CD8-positive, alpha-beta memory T cell (primary cell): Measurements from ENCODE around the gene PRDM16. TPM values are rescaled to one million over a fixed set of nuclear protein-coding genes. Genes with fewer than 3 reads are reported as not detected.
A peak's percentile ranks its signal among the peaks of the same experiment; 100 is the strongest.

ENCODE experiments used
- CTCF ChIA-PET: fragments of 350-600 bp; sonication (Branson Sonifier 250); formaldehyde crosslinking; loops from one replicate; lab custom pipeline; 2021; ENCODE audit warnings: antibody characterized with exemption; lab: Charles Lee
- POLR2A ChIA-PET: fragments of 350-600 bp; sonication (Branson Sonifier 250); formaldehyde crosslinking; loops from one replicate; lab custom pipeline; 2021; ENCODE audit warnings: antibody characterized with exemption; lab: Charles Lee
- DNase-seq, 5 donors: peaks; one replicate each; pipeline versions ENCODE4 v3.0.0 to v3.0.0-alpha.2; 2020 to 2022; ENCODE audit warnings: mixed read lengths in 1 of 5
- H3K27ac ChIP-seq: one replicate; pipeline ENCODE4 v1.7.0; 2013; ENCODE audit warnings: low read depth, mild to moderate bottlenecking, low read length, moderate library complexity
- H3K27me3 ChIP-seq: 2 replicates; pipeline ENCODE4 v1.7.0; 2013; ENCODE audit warnings: low read length, mild to moderate bottlenecking; ENCODE audit not compliant: insufficient read depth, poor library complexity, severe bottlenecking
- H3K36me3 ChIP-seq: 2 replicates; pipeline ENCODE4 v1.7.0; 2013; ENCODE audit warnings: mild to moderate bottlenecking, low read length, moderate library complexity; ENCODE audit not compliant: insufficient read depth
- H3K4me1 ChIP-seq: 2 replicates; pipeline ENCODE4 v1.7.0; 2013; ENCODE audit warnings: mild to moderate bottlenecking, low read length, moderate library complexity; ENCODE audit not compliant: insufficient read depth
- H3K4me3 ChIP-seq: 2 replicates; pipeline ENCODE4 v1.7.0; 2013; ENCODE audit warnings: mild to moderate bottlenecking, low read length
- H3K9me3 ChIP-seq: 2 replicates; pipeline ENCODE4 v1.7.0; 2013; ENCODE audit warnings: mild to moderate bottlenecking, low read length
- H3K27ac Mint-ChIP-seq, 8 donors: one replicate each; pipeline ENCODE4 v1.8.0; 2020 to 2021; ENCODE audit warnings: mixed read lengths in 8 of 8, mild to moderate bottlenecking in 6 of 8, inconsistent platforms in 3 of 8, moderate library complexity in 3 of 8
- H3K27me3 Mint-ChIP-seq, 2 donors: one replicate each; pipeline ENCODE4 v1.8.0; 2020 to 2021; ENCODE audit warnings: mixed read lengths in 2 of 2, mild to moderate bottlenecking in 1 of 2, moderate library complexity in 1 of 2
- H3K36me3 Mint-ChIP-seq, 3 donors: one replicate each; pipeline ENCODE4 v1.8.0; 2020 to 2021; ENCODE audit warnings: mixed read lengths in 3 of 3, inconsistent platforms in 1 of 3, mild to moderate bottlenecking in 1 of 3
- H3K4me1 Mint-ChIP-seq, 3 donors: one replicate each; pipeline ENCODE4 v1.8.0; 2020 to 2021; ENCODE audit warnings: mixed read lengths in 3 of 3, inconsistent platforms in 1 of 3, mild to moderate bottlenecking in 1 of 3
- H3K4me3 Mint-ChIP-seq, 7 donors: one replicate each; pipeline ENCODE4 v1.8.0; 2020 to 2021; ENCODE audit warnings: mixed read lengths in 7 of 7, mild to moderate bottlenecking in 6 of 7, moderate library complexity in 4 of 7, inconsistent platforms in 2 of 7
- H3K9me3 Mint-ChIP-seq, 5 donors: one replicate each; pipeline ENCODE4 v1.8.0; 2020 to 2022; ENCODE audit warnings: mixed read lengths in 5 of 5, mild to moderate bottlenecking in 3 of 5, moderate library complexity in 2 of 5, inconsistent platforms in 1 of 5
- polyA plus RNA-seq: library from polyadenylated mRNA; unstranded; fragments of 300-500 nt; fragmentation: Illumina TruSeq; gene quantifications from one replicate; pipeline ENCODE4 v1.2.3, GENCODE V29; 2021
- total RNA-seq, 2 experiments: library from RNA; stranded (reverse); gene quantifications; one replicate each; pipeline ENCODE4 v1.2.3, GENCODE V29; 2021

The PRDM16 gene
- total and polyA plus RNA-seq, 3 experiments from 2014 or later = not detected

DNA sequence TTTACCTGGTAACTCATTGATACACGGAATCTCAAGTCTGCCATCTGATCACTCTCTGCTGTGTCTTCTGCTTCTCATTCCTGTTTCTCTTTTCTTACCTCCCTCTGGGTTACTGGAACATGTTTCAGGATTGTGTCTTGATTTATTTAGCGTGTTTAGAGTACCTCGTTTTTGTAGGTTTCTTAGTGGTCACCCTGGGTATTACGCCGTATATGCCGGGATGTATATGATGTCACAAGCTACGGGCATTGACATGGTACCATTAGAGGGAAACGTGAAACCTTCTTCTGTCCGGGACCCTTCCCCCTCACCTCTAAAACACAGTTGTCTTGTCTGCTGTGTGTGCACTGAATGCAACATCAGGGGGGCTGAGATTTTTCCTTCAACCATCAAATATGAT, 45.0 kb upstream of the PRDM16 start:
- no peak overlapping the region for H3K4me3 Mint-ChIP-seq
- Histone ChIP-seq H3K27ac (no peak overlapping the region), H3K4me3 (no peak overlapping the region), H3K9me3 (no peaks in the 10 kb centered on the region), H3K36me3 (no peaks in the 10 kb centered on the region), H3K4me1 (no peaks in the 10 kb centered on the region), H3K27me3 (no peaks in the 10 kb centered on the region)
- no peaks in the 10 kb centered on the region for H3K9me3 Mint-ChIP-seq
- no peaks in the 10 kb centered on the region for H3K4me1 Mint-ChIP-seq
- POLR2A ChIA-PET = no interaction called here
- H3K27me3 Mint-ChIP-seq = no peaks in the 10 kb centered on the region
- no peak overlapping the region for H3K27ac Mint-ChIP-seq
- no peak for DNase-seq
- CTCF ChIA-PET = no interaction called here
- H3K36me3 Mint-ChIP-seq = no peaks in the 10 kb centered on the region

DNA sequence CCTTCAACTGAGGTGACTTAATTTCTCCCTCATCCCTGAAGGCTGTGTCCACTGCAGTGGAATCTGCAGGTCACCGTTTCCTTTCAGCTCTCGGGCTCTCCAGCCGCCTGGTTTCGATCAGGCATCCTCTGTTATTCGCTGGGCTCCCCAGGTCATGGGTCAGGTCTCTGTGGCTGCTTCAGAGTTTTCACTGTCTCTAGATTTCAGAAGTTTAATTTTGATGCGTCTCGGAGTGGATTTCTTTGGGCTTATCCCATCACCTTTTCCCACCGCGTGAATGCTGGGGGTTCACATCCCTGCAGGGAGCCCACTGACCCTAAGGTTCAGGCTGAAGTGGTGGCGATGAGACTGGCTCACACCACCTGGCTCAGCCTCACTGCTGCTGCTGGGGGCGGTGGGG, 44.4 kb upstream of the PRDM16 start:
- Histone ChIP-seq H3K4me1 (no peaks in the 10 kb centered on the region), H3K36me3 (no peaks in the 10 kb centered on the region), H3K27me3 (no peaks in the 10 kb centered on the region), H3K9me3 (no peaks in the 10 kb centered on the region), H3K4me3 (no peak overlapping the region), H3K27ac (no peak overlapping the region)
- ChIA-PET CTCF (no interaction called here), POLR2A (no interaction called here)
- H3K4me1 Mint-ChIP-seq = no peaks in the 10 kb centered on the region
- no peaks in the 10 kb centered on the region for H3K9me3 Mint-ChIP-seq
- no peak overlapping the region for H3K27ac Mint-ChIP-seq
- H3K36me3 Mint-ChIP-seq = no peaks in the 10 kb centered on the region
- no peak for DNase-seq
- no peaks in the 10 kb centered on the region for H3K27me3 Mint-ChIP-seq
- H3K4me3 Mint-ChIP-seq = no peak overlapping the region

DNA sequence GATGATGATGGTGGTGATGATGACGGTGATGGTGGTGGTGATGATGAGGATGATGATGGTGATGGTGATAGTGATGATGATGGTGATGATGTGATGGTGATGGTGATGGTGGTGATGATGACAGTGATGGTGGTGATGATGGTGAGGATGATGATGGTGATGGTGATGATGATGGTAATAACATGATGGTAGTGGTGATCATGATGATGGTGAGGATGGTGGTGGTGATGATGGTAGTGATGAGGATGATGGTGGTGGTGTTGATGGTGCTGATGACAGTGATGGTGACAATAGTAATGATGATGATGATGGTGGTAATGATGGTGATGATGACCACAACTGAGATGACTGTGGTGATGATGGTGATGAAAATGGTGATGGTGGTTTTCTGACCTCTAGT, 42.9 kb upstream of the PRDM16 start:
- H3K27me3 ChIP-seq = no peaks in the 10 kb centered on the region
- H3K27ac ChIP-seq = no peak overlapping the region
- no peaks in the 10 kb centered on the region for H3K9me3 ChIP-seq
- Mint-ChIP-seq H3K27me3 (no peaks in the 10 kb centered on the region), H3K27ac (no peak overlapping the region), H3K36me3 (no peaks in the 10 kb centered on the region), H3K4me1 (no peaks in the 10 kb centered on the region), H3K4me3 (no peak overlapping the region), H3K9me3 (no peaks in the 10 kb centered on the region)
- ChIA-PET POLR2A (no interaction called here), CTCF (no interaction called here)
- H3K4me3 ChIP-seq = no peak overlapping the region
- no peak for DNase-seq
- no peaks in the 10 kb centered on the region for H3K4me1 ChIP-seq
- no peaks in the 10 kb centered on the region for H3K36me3 ChIP-seq

DNA sequence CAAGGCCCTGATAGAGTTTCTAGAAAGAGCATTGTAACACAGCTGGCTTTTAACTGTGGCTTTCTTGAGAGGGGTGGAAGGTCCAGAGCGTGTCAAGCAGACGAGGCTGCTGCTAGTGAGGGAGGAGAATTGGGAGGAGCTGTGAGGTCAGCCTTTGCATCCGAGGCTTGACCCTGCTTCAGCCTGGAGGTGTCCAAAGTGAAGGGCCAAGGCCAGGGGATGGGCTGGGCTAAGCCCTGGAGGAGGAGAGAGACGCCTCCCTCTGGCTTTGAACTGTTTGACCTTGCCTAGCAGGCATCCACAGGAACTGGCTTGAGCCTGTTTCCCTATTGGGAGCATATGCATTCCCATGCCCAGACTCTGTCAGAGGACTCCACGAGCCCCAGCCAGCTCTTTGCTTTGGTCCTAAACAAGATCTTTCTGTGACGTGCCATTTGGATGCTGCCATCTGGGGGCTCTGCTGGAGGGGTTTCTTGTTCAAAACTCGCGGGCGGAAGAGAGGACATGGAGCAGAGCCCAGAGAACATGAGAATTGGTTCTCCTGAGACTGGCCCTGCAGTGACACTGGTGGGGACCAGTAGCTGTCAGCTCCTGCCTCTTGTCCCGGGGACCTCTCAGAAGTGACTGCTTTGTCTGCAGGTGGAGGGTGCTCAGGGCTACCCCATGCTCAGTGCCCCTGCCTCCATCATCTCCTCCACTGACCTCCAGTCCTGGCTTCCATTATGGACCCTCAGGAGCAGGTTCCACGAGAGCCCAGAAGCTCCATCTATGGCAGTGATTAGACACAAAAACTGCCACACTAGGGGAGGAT, 42.2 kb upstream of the PRDM16 start:
- H3K27me3 ChIP-seq = no peaks in the 10 kb centered on the region
- CTCF ChIA-PET = interaction anchor here (1.3 kb wide), 1 partner anchor 14 kb away, joined by 4 read pairs; no protein-coding TSS in a partner anchor
- no peaks in the 10 kb centered on the region for H3K9me3 Mint-ChIP-seq
- H3K4me3 ChIP-seq = no peak overlapping the region
- H3K4me1 Mint-ChIP-seq = no peaks in the 10 kb centered on the region
- H3K9me3 ChIP-seq = no peaks in the 10 kb centered on the region
- no peaks in the 10 kb centered on the region for H3K4me1 ChIP-seq
- H3K36me3 Mint-ChIP-seq = no peaks in the 10 kb centered on the region
- peak in 1 of 5 donors; percentile 37 for DNase-seq
- no peak overlapping the region for H3K4me3 Mint-ChIP-seq
- no peak overlapping the region for H3K27ac Mint-ChIP-seq
- H3K27me3 Mint-ChIP-seq = no peaks in the 10 kb centered on the region
- POLR2A ChIA-PET = no interaction called here
- no peaks in the 10 kb centered on the region for H3K36me3 ChIP-seq
- H3K27ac ChIP-seq = no peak overlapping the region

DNA sequence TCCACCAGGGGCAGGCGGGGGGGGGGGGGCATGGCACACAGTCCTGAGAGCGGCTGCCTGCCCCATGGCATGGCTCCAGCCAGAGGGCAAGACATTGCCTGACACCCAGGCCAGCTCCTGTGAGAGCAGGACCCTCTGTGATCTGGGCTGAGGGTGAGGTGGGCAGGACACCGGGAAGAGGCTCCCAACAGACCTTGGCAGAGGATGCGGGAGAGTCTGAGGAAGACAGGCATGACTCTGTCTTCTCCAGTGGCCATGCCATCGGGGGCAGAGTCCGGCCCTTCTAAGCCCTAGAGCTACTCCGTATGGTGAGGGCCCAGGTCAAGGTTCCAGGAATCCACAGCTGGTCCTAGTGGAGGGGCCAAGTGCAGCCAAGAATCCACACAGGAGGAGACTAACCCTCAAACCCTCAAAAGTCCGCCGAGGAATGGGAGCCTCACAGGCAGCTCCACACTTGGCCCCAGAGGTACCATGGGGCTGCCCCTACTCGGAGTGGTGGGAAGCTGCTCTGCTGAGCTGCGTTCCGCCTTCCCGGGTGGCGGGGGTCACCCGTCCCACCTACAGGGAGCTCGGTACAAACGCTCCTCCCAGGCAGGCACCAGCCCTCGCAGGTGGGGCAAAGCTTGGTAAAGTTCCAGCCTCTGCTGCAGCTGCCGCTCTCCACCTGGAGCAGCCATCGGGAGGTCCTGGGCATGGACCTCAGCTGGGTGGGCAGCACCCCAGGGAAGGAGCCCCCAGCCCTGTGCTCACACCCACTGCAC, 41.2 kb upstream of the PRDM16 start:
- Histone ChIP-seq H3K4me3 (no peak overlapping the region), H3K27ac (no peak overlapping the region), H3K9me3 (no peaks in the 10 kb centered on the region), H3K36me3 (no peaks in the 10 kb centered on the region), H3K27me3 (no peaks in the 10 kb centered on the region), H3K4me1 (peaks cover 4% of the 10 kb centered on the region)
- no peaks in the 10 kb centered on the region for H3K9me3 Mint-ChIP-seq
- no peaks in the 10 kb centered on the region for H3K27me3 Mint-ChIP-seq
- H3K27ac Mint-ChIP-seq = no peak overlapping the region
- peaks cover under 1 to 7% (median under 1%) of the 10 kb centered on the region in 3 donors for H3K4me1 Mint-ChIP-seq
- no peaks in the 10 kb centered on the region for H3K36me3 Mint-ChIP-seq
- peak in 1 of 5 donors; percentile 43 for DNase-seq
- ChIA-PET POLR2A (no interaction called here), CTCF (interaction anchor here (1.3 kb wide), 1 partner anchor 15 kb away, joined by 4 read pairs; no protein-coding TSS in a partner anchor)
- H3K4me3 Mint-ChIP-seq = no peak overlapping the region

DNA sequence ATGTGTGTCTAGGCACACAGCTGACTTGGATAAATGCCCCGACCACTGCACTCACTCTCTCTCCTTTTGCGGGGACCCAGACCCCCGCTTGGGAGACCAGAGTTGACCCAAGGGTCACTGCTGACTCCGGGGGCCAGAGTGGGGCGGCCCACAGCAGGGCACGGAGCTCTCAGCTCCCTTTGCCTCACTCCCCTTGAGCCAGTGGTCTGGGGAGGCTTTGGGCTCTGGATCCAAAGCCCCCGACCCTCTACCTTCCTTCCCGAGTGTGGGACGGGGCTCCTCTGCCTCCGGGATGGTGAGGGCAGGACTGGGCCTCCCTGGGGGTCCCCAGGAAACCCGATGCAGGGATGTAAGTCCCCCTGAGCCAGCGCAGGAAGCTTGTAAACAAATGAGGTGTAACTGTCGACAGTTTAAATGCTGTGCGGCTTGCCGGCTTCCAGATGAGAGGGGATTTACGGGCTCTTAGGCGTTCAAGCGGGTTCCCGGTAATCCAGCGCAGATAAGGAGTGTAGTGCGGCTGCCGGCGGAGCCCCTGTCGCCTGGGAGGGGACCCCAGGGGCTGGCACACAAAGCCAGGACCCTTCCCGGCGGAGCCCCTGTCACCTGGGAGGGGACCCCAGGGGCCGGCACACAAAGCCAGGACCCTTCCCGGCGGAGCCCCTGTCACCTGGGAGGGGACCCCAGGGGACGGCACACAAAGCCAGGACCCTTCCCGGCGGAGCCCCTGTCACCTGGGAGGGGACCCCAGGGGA, 40.3 kb upstream of the PRDM16 start:
- CTCF ChIA-PET = interaction anchor here (1.3 kb wide), 1 partner anchor 16 kb away, joined by 4 read pairs; no protein-coding TSS in a partner anchor
- Histone ChIP-seq H3K4me3 (no peak overlapping the region), H3K27ac (no peak overlapping the region), H3K27me3 (no peaks in the 10 kb centered on the region), H3K9me3 (no peaks in the 10 kb centered on the region), H3K36me3 (no peaks in the 10 kb centered on the region), H3K4me1 (peaks cover 10% of the 10 kb centered on the region)
- no peak overlapping the region for H3K27ac Mint-ChIP-seq
- no peak overlapping the region for H3K4me3 Mint-ChIP-seq
- H3K4me1 Mint-ChIP-seq = peaks cover 5 to 16% (median 9%) of the 10 kb centered on the region in 3 donors
- H3K36me3 Mint-ChIP-seq = no peaks in the 10 kb centered on the region
- POLR2A ChIA-PET = no interaction called here
- peak in 1 of 5 donors; percentile 42 for DNase-seq
- H3K9me3 Mint-ChIP-seq = no peaks in the 10 kb centered on the region
- no peaks in the 10 kb centered on the region for H3K27me3 Mint-ChIP-seq

DNA sequence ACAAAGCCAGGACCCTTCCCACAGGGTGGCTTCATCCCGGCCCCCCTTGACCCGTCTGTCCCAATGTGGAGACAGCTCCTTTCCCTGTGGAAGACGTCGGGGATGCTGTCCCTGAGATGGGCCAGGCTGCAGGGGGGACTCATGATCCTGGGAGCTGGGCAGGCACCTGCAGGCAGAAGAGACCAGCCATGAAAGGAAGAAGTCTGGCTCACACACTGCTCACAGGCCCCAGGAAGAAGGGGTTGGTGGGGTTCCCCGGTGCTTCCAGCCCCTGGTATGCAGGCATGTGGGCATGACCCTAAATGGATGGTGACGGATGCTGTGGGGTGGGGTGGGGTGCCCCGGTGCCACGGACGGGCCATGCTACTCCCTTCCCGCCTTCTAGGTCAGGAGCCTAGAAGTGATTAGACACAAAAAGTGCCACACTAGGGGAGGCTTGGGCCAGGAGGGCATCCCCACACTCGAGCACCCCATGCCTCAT, 39.5 kb upstream of the PRDM16 start:
- no peaks in the 10 kb centered on the region for H3K9me3 ChIP-seq
- Mint-ChIP-seq H3K4me3 (no peak overlapping the region), H3K4me1 (peaks cover 5 to 21% (median 12%) of the 10 kb centered on the region in 3 donors), H3K27ac (peak overlapping the region in 1 of 8 donors; percentile 15), H3K36me3 (no peaks in the 10 kb centered on the region), H3K27me3 (no peaks in the 10 kb centered on the region), H3K9me3 (no peaks in the 10 kb centered on the region)
- ChIA-PET CTCF (no interaction called here), POLR2A (no interaction called here)
- H3K27ac ChIP-seq = no peak overlapping the region
- DNase-seq = peak in 1 of 5 donors; percentile 17
- no peaks in the 10 kb centered on the region for H3K36me3 ChIP-seq
- H3K4me1 ChIP-seq = peaks cover 18% of the 10 kb centered on the region
- H3K27me3 ChIP-seq = no peaks in the 10 kb centered on the region
- no peak overlapping the region for H3K4me3 ChIP-seq
